ENCODE measurements around the gene SGCA. TPM values are rescaled to one million over a fixed set of nuclear protein-coding genes. Genes with fewer than 3 reads are reported as not detected.

SGCA gene
- total RNA-seq, 1 donor from 2014 or later: not detected

DNA sequence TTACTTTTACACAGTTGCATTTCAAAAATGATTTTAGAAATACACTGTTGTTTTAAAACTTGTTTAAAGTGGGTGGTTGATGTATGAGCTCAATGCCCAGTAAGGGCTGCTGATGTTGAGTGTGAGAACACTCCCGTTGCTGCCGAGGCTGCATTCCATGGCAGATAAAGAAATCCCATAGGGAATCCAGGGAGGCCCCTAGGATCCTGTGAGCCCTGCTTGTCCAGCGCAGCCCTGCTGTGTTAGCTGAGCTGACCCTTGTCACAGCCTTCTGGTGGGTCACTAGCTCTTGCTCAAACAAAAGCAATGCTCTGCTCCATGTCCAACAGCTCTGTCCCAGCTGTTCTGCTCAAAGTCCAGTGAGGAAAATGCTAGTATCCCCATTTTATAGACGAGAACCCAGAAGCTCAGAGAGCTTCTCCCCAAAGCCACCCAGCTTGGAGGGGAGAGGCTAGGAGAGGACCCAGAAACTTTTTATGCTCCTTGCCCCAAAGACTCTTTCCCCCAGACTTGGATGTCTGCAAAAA lies 54.2 kb downstream of the SGCA start:
- no peak for DNase-seq (ENCODE audit: low spot score)
- H3K9me3 Mint-ChIP-seq (ENCODE audit: unreplicated experiment): peaks cover 4% of the 10 kb centered on the region
- H3K4me1 Mint-ChIP-seq (ENCODE audit: unreplicated experiment): no peaks in the 10 kb centered on the region
- no peak overlapping the region for H3K27ac Mint-ChIP-seq (ENCODE audit: unreplicated experiment)
- H3K4me3 Mint-ChIP-seq (ENCODE audit: unreplicated experiment): no peak overlapping the region
- H3K27me3 Mint-ChIP-seq (ENCODE audit: unreplicated experiment): peaks cover 8% of the 10 kb centered on the region
- TF ChIP-seq CTCF (IDR thresholded peaks at IDR 0.05; ENCODE audit: unreplicated experiment): no peak
- H3K36me3 Mint-ChIP-seq (ENCODE audit: low read depth, unreplicated experiment): no peaks in the 10 kb centered on the region

DNA sequence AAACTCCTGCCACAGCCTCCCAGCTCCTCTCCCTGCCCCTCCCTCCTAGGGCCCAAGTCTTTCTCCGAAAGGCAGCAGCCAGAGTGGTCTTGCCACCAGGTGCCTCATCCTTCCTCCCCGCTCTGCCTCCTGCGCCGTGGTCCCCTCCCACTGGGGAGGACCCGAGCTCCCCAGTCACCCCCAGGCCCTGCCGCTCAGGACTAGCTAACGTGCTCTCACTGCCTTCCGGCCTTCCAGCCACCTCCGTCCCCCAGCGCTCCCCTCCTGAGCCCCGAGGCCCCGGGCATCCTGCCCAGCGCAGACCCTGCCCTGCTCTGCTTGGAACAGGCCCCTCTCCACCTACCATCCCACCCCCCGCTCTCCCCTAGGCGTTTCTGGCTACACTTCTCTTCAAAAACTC lies 55.0 kb downstream of the SGCA start:
- Mint-ChIP-seq H3K27me3 (ENCODE audit: unreplicated experiment) (peaks cover 8% of the 10 kb centered on the region), H3K27ac (ENCODE audit: unreplicated experiment) (no peak overlapping the region), H3K4me3 (ENCODE audit: unreplicated experiment) (no peak overlapping the region), H3K36me3 (ENCODE audit: low read depth, unreplicated experiment) (no peaks in the 10 kb centered on the region), H3K9me3 (ENCODE audit: unreplicated experiment) (peaks cover 4% of the 10 kb centered on the region), H3K4me1 (ENCODE audit: unreplicated experiment) (no peaks in the 10 kb centered on the region)
- no peak for TF ChIP-seq CTCF (IDR thresholded peaks at IDR 0.05; ENCODE audit: unreplicated experiment)
- no peak for DNase-seq (ENCODE audit: low spot score)

DNA sequence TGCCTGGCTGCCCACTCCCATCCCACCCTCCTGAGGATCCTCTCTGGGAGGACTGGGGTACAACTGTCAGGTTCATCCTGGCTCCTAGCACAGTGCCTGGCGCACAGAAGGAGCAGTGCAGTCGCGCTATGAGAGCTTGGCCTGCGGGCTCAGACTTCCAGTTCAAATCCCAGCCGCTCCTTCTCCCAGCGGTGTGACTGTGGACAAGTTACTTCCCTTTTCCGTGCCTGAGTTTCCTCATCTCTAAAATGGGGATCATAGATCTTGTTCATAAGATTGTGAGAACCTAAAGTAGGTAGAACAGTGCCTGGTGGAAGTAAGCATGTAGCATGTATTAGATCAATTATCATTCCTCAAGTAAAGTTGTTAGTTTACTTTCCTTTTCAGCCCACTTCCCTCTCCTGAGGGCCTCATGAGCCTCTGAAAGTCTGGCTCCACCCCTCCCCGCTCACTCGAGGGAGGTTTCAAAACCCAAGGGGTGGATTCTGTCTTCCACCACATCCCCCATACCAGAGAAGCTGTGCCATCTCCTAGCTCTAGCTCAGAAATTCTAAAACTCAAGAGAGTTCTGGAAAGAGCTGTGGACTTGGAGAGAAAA lies 55.6 kb downstream of the SGCA start:
- no peak overlapping the region for H3K27ac Mint-ChIP-seq (ENCODE audit: unreplicated experiment)
- H3K27me3 Mint-ChIP-seq (ENCODE audit: unreplicated experiment): peaks cover 8% of the 10 kb centered on the region
- H3K4me3 Mint-ChIP-seq (ENCODE audit: unreplicated experiment): no peak overlapping the region
- no peak for TF ChIP-seq CTCF (IDR thresholded peaks at IDR 0.05; ENCODE audit: unreplicated experiment)
- H3K36me3 Mint-ChIP-seq (ENCODE audit: low read depth, unreplicated experiment): no peaks in the 10 kb centered on the region
- no peaks in the 10 kb centered on the region for H3K4me1 Mint-ChIP-seq (ENCODE audit: unreplicated experiment)
- H3K9me3 Mint-ChIP-seq (ENCODE audit: unreplicated experiment): peaks cover 4% of the 10 kb centered on the region
- no peak for DNase-seq (ENCODE audit: low spot score)

DNA sequence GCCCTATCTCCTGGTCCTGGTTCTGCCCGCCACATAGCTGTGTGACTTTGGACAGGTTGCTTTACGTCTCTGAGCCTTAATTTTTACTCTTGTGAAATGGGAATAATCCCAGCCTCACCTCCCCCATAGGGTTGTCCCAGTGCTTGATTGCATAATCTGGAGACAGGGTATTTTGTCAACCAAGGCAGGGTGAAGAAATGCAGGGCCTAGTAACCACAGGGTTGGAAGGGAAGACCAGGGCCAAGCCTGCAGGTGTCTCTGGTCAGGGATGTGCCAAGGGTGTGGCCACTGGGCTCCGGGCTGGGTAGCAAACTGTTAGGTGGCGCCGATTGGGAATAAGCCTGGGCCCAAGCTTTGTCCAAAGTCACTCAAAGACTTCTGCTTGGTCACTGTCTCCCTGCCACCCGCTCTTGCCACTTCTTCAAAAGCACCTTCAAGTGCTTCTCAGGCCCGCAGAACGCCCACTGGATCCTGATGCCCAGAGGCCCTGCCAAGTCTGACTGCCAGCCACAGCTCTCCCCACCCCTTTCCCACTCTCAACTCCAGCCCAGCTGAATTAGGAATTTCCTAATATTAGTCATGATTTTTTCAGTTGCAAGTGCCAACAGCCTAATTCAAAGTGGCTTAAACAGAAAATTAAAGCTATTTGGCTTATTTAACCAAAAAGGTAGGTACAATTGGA lies 56.2 kb downstream of the SGCA start:
- peaks cover 8% of the 10 kb centered on the region for H3K27me3 Mint-ChIP-seq (ENCODE audit: unreplicated experiment)
- no peak overlapping the region for H3K27ac Mint-ChIP-seq (ENCODE audit: unreplicated experiment)
- no peaks in the 10 kb centered on the region for H3K4me1 Mint-ChIP-seq (ENCODE audit: unreplicated experiment)
- DNase-seq (ENCODE audit: low spot score): no peak
- peaks cover 5% of the 10 kb centered on the region for H3K9me3 Mint-ChIP-seq (ENCODE audit: unreplicated experiment)
- no peaks in the 10 kb centered on the region for H3K36me3 Mint-ChIP-seq (ENCODE audit: low read depth, unreplicated experiment)
- no peak for TF ChIP-seq CTCF (IDR thresholded peaks at IDR 0.05; ENCODE audit: unreplicated experiment)
- H3K4me3 Mint-ChIP-seq (ENCODE audit: unreplicated experiment): no peak overlapping the region

DNA sequence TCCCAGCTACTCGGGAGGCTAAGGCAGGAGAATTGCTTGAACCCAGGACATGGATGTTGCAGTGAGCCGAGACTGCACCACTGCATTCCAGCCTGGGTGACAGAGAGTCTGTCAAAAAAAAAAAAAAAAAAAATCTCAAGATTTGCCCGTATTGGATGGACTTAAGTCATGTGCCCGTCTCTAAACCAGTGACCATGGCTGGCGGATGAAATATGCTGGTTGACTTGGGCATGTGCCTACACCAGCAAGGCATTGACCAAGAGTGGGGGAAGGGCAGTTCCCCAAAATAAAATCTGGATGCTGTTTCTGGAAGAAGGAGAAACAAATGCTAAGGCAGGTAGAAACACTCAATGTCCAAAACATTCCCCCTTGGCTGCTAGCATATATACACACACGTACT lies 57.1 kb downstream of the SGCA start:
- H3K27ac Mint-ChIP-seq (ENCODE audit: unreplicated experiment): no peak overlapping the region
- H3K9me3 Mint-ChIP-seq (ENCODE audit: unreplicated experiment): peaks cover 9% of the 10 kb centered on the region
- no peak for DNase-seq (ENCODE audit: low spot score)
- peaks cover 5% of the 10 kb centered on the region for H3K27me3 Mint-ChIP-seq (ENCODE audit: unreplicated experiment)
- TF ChIP-seq CTCF (IDR thresholded peaks at IDR 0.05; ENCODE audit: unreplicated experiment): no peak
- H3K36me3 Mint-ChIP-seq (ENCODE audit: low read depth, unreplicated experiment): no peaks in the 10 kb centered on the region
- H3K4me3 Mint-ChIP-seq (ENCODE audit: unreplicated experiment): no peak overlapping the region
- H3K4me1 Mint-ChIP-seq (ENCODE audit: unreplicated experiment): no peaks in the 10 kb centered on the region
